Sigmoid colon (tissue), 4 donors: ENCODE measurements around the gene SUSD3.

Experiments
- EP300 ChIP-seq, 4 donors: sonication (generic); formaldehyde crosslinking; IDR thresholded peaks; one replicate each; pipeline ENCODE4 v1.6.1; 2017; ENCODE audit warnings: antibody characterized with exemption in 4 of 4
- POLR2A ChIP-seq, 2 donors: fragments of 450-650 bp; IDR thresholded peaks; one replicate each; pipeline ENCODE4 v1.6.1; 2016; ENCODE audit warnings: antibody characterized with exemption in 2 of 2, mild to moderate bottlenecking in 2 of 2, moderate library complexity in 2 of 2
- POLR2AphosphoS5 ChIP-seq, 4 donors: sonication (generic); formaldehyde crosslinking; IDR thresholded peaks; one replicate each; pipeline ENCODE4 v1.6.1; 2017; ENCODE audit warnings: antibody characterized with exemption in 4 of 4
- TF ChIP-seq, protein P1 (sequence below), 4 experiments: fragments of 450-650 bp in 3 of 4; fragments of 200-600 bp in 1 of 4; IDR thresholded peaks; one replicate each; pipeline ENCODE4 v1.5.1; 2016 to 2019; ENCODE audit warnings: antibody characterized with exemption in 4 of 4, mild to moderate bottlenecking in 3 of 4, moderate library complexity in 2 of 4

DNA sequence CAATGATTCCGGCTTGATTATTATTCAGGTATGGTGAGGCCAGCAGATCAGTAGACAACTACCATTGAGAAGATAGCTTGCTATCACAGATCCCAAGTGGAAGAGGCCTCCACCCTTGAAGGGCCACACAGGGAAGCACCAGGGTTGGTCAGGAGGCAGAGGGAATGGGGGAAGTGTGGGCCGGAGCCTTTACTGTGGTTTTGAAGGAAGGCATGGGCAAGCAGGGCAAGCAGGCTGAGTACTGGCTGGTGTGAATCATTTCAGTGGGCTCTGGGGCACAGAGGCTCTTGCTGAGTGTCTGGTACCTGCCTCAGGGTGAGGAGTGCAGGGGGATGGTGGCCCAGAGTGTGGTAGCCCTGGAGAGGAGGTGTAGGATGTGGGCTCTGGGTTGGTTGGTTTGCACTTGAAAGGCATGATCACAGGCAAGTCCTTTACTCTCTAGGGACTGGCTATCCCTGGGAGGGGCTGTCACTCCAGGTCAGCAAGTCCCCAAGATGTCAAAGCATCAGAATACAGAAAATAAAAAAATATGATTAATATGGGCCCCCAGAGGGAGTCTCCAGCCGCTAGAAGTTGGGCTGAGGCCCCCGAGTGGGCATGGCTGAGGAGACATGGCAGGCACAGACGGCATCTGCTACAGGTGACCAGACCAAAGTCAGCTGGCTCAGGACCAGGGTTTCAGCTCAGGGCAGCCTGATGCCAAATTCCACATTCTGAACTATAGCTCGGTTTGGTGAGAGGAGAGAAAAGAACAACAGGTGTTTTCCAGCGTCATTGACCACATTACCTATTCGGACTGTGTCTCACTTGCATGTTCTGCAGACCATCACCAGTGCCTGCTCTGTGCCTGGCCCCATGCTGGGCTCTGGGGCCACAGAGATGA lies 9.7 kb upstream of the SUSD3 start:
- TF ChIP-seq, protein P1, sequence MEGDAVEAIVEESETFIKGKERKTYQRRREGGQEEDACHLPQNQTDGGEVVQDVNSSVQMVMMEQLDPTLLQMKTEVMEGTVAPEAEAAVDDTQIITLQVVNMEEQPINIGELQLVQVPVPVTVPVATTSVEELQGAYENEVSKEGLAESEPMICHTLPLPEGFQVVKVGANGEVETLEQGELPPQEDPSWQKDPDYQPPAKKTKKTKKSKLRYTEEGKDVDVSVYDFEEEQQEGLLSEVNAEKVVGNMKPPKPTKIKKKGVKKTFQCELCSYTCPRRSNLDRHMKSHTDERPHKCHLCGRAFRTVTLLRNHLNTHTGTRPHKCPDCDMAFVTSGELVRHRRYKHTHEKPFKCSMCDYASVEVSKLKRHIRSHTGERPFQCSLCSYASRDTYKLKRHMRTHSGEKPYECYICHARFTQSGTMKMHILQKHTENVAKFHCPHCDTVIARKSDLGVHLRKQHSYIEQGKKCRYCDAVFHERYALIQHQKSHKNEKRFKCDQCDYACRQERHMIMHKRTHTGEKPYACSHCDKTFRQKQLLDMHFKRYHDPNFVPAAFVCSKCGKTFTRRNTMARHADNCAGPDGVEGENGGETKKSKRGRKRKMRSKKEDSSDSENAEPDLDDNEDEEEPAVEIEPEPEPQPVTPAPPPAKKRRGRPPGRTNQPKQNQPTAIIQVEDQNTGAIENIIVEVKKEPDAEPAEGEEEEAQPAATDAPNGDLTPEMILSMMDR (IDR thresholded peaks at IDR 0.05), result no peak
- no peak for TF ChIP-seq EP300 (IDR thresholded peaks at IDR 0.05)
- TF ChIP-seq POLR2A (IDR thresholded peaks at IDR 0.05), result no peak
- no peak for TF ChIP-seq POLR2AphosphoS5 (IDR thresholded peaks at IDR 0.05)
